ENCODE data around the gene PIGU.

GRCh38 chr20:34626992-34627391, 49.9 kb downstream of the PIGU start:
- no peak for TF ChIP-seq GATA2 (IDR thresholded peaks at IDR 0.05; ENCODE audit: low read depth, low read length)
- no peak for TF ChIP-seq GATA3 (IDR thresholded peaks at IDR 0.05; ENCODE audit: low read depth, low read length)

All from SH-SY5Y (cell line).